ENCODE data around the gene STK36. TPM values are rescaled to one million over a fixed set of nuclear protein-coding genes. Genes with fewer than 3 reads are reported as not detected.

The STK36 gene
- total RNA-seq, 6 experiments from 2014 or later: 9.2 to 14.0 (median 12.7) TPM

- Histone ChIP-seq H3K36me3 (peaks cover 0 to 25% (median 0%) of the 10 kb centered on the region in 4 donors), H3K4me1 (no peaks in the 10 kb centered on the region), H3K9me3 (no peaks in the 10 kb centered on the region), H3K27me3 (no peaks in the 10 kb centered on the region), H3K4me3 (no peak overlapping the region), H3K27ac (no peak overlapping the region)
- intact Hi-C loops (cut with DNase I): no loop called here
- DNase-seq (no peak), ATAC-seq (no peak)
- TF ChIP-seq CTCF (IDR thresholded peaks at IDR 0.05): no peak
- no peak for TF ChIP-seq POLR2A (IDR thresholded peaks at IDR 0.05)
- 90% methylated on average over 2 of the region's 3 CpGs for WGBS (ENCODE audit: insufficient coverage, low coverage, low lambda C conversion rate, missing lambda C conversion rate)
Observed at GRCh38 chr2:218694405-218695145, 22.7 kb downstream of the STK36 start.

- ATAC-seq: peak in 1 of 4 donors; percentile 13
- Histone ChIP-seq H3K4me1 (no peaks in the 10 kb centered on the region), H3K27me3 (no peaks in the 10 kb centered on the region), H3K36me3 (peaks cover 0 to 6% (median 0%) of the 10 kb centered on the region in 4 donors), H3K9me3 (no peaks in the 10 kb centered on the region), H3K27ac (no peak overlapping the region), H3K4me3 (no peak overlapping the region)
- intact Hi-C loops (cut with DNase I): no loop called here
- DNase-seq: no peak
- no peak for TF ChIP-seq CTCF (IDR thresholded peaks at IDR 0.05)
- no peak for TF ChIP-seq POLR2A (IDR thresholded peaks at IDR 0.05)
- 80% methylated on average over 5 of the region's 8 CpGs for WGBS (ENCODE audit: insufficient coverage, low coverage, low lambda C conversion rate, missing lambda C conversion rate)
Observed at GRCh38 chr2:218698885-218699284, 27.0 kb downstream of the STK36 start.

GRCh38 chr2:218701806-218702205 lies 29.9 kb downstream of the STK36 start:
- no peak for DNase-seq
- WGBS (ENCODE audit: insufficient coverage, low coverage, low lambda C conversion rate, missing lambda C conversion rate): 92% methylated on average over 2 of the region's 2 CpGs
- peaks cover 0 to 6% (median 0%) of the 10 kb centered on the region in 4 donors for H3K36me3 ChIP-seq
- ATAC-seq: no peak
- H3K4me1 ChIP-seq: no peaks in the 10 kb centered on the region
- TF ChIP-seq POLR2A (IDR thresholded peaks at IDR 0.05): no peak
- no peak for TF ChIP-seq CTCF (IDR thresholded peaks at IDR 0.05)
- no peak overlapping the region for H3K4me3 ChIP-seq
- H3K27ac ChIP-seq: no peak overlapping the region
- H3K27me3 ChIP-seq: no peaks in the 10 kb centered on the region
- H3K9me3 ChIP-seq: no peaks in the 10 kb centered on the region
- intact Hi-C loops (cut with DNase I): no loop called here

GRCh38 chr2:218703341-218703740 lies 31.5 kb downstream of the STK36 start:
- Histone ChIP-seq H3K9me3 (no peaks in the 10 kb centered on the region), H3K36me3 (peaks cover 0 to 2% (median 0%) of the 10 kb centered on the region in 4 donors), H3K4me3 (no peak overlapping the region), H3K27me3 (no peaks in the 10 kb centered on the region), H3K4me1 (no peaks in the 10 kb centered on the region), H3K27ac (no peak overlapping the region)
- ATAC-seq (no peak), DNase-seq (no peak)
- 92% methylated on average over 4 of the region's 4 CpGs for WGBS (ENCODE audit: insufficient coverage, low coverage, low lambda C conversion rate, missing lambda C conversion rate)
- TF ChIP-seq POLR2A (IDR thresholded peaks at IDR 0.05) (no peak), CTCF (IDR thresholded peaks at IDR 0.05) (no peak)
- intact Hi-C loops (cut with DNase I): no loop called here
